ENCODE measurements around the gene SH3PXD2A.
"Not testable (repeated sequence)": the region's sequence is repeated elsewhere in the genome, so short reads cannot be mapped to it uniquely, and the experiment has no call there.

Gene SH3PXD2A

DNA sequence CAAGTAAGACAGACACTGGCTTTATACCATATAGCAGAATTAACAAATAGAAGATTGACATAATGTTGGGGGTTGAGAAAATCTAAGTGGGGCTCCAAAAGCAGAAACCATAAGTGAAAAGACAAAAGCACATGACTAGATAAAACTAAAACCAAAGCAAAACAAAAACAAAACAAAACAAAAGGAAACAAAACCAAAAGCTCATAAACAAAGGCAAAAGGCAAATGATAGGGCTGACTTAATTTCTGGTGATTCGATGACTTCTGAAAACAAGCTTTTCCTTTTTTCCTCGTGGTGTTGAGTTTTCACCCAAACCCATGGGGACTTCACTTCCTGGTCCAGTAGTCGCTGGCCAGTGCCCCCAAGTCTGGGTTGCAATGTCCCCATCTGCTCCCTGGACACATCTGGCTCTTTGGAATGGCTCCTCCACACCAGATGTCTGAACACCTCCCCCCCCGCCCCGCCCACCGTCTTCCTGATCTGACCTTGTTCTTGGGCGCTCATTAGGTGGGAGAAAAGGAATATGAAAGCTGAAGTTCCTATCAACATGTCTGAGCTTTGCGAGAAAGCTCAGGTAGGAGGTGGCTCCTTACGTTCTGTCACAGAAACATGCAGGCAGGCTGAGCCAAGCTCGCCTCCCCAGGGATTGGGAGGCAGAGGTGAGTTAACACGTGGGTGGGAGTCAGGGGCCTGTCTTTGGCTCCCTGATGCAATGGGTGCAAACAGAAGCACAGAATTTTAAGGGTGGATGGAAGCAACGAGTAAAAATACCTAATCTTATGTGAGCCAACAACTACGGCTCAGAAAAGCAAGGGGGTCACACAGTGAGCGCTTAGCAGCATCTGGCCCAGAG is 240.8 kb downstream of the SH3PXD2A start:
- no peak for DNase-seq

- no peak for DNase-seq
Measured at GRCh38 chr10:103613616-103614015, 241.8 kb downstream of the SH3PXD2A start.

DNA sequence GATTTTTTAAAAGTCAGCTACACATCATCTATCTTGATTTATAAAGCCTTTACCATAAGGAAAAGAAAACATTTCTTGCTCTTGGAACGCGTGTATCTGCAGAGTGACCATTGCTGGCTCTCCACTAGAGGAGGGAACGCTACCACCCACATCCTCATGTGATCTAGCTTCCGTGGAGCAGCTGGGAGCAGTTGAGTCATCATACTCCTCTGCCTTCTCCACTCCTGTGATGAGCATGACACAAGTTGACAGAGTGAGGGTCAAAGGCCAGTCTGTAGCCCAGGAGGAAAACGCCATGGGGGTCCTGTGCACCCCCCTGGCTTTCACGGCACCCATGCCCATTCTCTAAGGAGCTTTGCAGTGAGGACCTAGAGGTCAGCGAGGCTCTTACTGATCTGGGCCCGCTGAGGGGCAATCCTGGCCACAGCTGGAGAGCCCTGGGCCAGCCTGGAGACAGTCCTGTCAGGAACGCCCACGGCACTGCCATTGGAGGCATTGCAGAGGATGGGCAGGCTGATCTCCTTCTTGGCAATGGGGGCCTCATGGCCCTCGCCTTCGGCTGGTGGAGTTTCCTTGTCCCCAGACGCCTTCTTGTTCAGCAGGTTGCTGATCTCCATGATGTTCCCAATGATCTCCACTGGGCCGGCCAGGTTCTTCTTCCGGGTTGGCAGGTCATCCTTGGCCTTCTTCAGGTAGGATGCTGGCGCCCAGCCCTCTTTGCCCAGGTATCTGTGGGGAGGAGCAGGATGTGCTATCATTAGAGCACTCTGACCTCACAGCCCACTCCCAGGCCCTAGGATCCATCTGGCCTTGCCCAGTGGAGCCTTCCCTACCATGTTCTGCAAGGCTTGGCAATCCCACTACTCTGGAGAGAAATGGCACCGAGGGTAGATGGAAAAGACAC is 242.7 kb downstream of the SH3PXD2A start:
- no peak for DNase-seq

DNA sequence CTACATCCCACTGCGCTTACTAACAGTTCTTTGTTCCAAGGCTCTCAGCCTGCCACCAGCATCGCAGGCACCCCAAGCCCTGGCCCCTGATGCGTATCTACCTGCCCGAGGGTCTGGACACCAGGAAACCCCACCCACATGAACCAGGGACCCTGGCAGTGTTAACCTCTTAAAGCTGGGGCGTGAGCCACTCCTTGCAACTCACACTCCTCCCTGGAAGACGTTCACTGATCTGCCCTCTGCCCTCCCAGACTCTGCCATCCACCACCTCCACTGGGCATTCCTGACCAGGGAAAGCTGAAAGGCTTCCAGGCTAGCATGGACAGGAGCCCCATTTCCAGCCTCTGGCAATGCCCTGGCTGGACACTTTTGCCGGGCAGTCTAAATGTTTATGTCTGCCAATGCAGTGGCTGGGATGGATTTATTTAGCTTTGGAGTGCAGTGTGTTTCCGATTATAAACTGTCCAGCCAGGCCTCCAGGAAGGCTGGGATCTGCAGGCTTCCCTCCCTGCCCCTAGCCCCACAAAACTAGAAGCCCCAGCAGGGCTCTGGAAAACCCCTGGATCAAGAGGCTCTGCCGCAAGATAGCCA is 244.4 kb downstream of the SH3PXD2A start:
- no peak for DNase-seq

DNA sequence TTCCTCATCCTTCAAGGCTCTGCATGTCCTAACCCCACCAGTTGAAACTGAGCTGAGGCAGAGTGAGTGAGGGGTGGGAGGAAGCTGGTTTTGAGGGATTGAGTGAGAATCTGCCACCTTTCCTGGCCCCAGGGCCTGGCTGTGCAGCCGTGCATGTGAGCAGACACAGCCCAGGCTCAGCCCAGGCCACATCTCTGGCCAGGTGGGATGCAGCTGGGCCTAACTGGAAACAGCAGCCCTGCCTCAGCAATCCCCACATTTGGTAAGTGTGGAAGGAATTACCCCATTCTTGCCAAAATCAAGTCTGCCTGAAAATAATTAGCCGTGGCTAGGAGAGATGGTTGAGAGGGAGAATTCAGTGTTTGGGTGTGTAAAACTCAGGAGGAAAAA is 245.3 kb downstream of the SH3PXD2A start:
- no peak for DNase-seq

DNA sequence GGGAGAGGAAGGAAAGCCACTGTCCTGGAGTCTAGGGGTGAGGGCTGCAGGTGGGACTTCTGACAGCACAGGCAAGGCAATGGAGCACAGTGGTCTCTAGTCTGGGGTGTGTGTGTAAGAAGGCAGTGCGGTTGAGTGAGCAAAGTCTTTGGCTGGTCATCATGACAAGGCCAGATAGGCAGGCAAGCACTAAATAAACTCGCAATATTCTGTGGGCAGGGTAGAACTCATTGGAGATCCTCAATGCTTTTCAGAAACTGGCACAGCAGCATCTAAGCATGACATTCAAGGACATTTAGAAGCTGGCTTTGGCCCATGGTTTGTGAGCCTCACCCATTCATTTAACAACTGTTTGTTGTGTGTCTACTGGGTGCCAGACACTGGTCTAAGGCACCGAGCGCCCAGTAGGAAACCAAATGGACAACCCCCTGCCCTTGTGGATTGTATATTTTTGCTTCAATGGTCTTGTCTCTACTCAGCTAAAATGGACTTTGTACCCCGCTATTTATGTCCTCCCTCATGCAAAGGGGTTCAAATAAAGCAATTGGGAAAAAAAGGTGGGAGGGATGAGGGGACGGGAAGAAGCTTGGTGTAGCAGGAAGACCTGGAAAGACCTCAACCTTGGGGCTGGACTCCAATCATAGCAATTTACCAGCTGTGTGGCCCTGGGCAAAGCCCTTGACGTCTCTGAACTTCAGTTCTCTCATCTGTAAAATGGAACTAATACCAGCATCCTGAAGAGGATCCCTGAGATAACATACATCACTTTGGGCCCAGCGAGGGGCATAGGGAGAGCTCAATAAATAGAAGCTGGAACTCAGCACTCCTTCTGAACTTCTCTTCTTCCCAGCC is 245.9 kb downstream of the SH3PXD2A start:
- DNase-seq: no peak

- not testable (repeated sequence) for DNase-seq
Measured at GRCh38 chr10:103608056-103608455, 247.3 kb downstream of the SH3PXD2A start.

DNA sequence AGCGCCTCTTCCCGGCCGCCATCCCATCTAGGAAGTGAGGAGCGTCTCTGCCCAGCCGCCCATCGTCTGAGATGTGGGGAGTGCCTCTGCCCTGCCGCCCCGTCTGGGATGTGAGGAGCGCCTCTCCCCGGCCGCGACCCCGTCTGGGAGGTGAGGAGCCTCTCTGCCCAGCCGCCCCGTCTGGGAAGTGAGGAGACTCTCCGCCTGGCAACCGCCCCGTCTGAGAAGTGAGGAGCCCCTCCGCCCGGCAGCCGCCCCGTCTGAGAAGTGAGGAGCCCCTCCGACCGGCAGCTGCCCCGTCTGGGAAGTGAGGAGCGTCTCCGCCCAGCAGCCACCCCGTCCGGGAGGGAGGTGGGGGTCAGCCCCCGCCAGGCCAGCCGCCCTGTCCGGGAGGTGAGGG is 248.3 kb downstream of the SH3PXD2A start:
- not testable (repeated sequence) for DNase-seq

DNA sequence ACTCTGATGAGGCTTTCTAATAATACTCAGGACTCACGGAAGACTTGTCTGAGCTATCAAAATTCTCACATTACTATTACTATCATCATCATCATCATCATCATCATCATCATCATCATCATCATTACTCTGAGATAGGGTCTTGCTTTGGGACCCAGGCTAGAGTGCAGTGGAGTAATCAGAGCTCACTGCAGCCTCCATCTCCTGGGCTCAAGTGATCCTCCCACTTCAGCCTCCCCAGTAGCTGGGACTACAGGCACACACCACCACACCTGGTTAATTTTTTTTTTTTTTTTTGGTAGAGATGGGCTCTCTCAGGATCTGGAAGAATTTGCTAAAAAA is 249.3 kb downstream of the SH3PXD2A start:
- DNase-seq: not testable (repeated sequence)

DNA sequence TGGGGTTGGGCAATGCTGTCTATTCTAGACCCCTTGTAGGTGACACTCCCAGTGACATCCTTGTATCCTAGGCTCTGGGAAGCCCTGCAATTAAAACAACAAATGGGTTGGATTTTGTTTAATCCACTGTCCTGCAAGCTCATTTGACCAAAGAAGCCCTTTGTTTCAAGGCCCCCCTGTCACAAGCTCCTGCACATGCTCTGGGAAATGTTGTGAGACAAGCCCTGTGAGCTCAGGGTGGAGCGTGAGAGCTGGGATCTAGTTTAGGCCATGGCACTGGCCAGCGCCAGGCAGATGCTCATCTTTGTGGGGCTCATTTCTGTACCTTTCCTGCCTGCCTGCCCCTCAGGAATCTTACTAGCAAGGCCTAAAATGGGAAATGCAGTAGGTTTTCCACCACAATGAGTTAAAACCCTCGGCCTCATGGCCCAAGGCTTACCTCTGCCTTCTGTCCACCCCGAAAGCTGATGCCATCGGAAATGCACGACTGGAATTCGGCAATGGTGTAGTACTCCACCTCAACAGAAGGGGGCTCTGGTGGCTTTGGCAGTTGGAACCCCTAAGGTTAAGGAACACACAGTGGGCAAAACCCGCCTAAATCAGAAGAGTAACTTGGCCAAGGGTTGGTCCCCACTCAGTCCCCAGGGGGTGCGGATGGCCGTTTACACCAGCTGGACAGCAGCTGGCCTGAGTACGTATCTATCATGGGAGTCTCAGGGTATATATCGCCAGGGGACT is 249.8 kb downstream of the SH3PXD2A start:
- DNase-seq: peak; percentile 31

DNA sequence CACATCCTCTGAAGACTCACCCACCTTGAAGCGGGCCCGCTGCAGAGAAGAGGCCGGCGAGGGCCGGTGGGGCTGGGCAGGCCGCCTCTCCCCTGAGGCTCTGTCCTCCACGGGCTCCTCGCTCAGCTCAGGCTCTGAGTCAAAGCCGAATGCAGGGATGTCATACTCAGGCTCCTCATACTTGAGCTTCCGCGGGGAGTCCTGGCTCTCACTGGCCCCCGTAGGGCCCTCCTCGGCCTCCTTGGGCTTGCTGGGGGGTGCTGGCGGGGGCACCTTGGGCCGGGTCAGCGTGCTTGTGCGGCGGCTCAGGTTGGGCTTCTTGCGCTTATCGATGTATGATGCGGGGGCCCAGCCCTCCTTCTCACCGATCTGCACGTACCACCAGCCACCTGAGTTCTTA is 252.0 kb downstream of the SH3PXD2A start:
- DNase-seq: no peak

DNA sequence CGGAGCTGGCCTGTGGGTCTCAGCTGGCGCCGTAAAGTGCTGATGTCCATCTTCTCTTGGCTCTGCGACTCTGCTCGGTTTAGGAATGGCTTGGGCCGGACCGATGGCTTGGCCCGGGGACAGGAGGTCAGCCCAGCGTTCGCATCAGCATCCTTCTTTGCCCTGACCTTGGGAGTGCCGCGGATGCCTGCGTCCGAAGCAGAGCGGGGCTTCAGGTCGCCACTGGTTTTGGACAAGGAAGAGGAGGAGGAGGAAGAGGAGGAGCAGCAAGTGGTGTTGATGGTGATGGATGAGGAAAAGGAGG is 252.6 kb downstream of the SH3PXD2A start:
- no peak for DNase-seq

DNA sequence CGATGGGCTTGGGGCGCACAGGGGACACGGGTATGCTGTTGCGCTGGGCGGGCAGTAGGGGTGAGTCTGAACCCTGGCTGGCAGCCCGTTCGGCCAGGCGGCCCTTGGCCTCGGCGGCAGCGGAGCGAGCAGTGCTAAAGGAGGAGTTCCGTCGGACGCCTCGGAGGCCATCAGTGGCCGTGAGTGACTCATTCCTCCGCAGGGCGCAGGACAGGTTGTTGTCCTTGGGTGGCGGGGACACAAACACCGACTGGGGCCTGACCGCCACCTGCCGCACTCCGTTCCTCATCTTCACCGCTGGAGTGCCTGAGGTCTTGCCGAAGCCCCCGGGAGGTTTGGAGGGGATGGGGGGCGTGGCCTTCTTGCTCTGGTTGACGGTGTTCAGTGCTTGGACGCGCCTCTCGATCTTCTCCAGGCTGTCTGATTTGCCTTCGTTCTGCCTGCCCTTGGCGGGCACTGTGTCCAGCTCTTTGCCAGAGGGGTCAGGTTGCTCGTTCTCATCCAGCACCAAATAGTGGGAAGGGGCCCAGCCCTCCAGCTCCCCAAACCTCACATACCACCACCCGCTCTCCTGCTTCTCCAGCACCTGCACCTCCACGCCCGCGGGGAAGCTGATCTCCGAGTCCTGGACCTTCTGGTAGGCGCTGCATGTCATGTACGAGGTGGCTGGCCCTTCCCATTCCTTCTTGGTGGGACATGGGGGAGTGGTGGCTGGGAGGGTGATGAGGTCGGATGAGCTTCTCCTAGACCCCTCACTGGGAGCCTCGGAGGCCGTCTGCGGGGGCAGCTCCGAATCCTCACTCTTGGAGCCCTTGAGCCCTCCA is 253.1 kb downstream of the SH3PXD2A start:
- no peak for DNase-seq

DNA sequence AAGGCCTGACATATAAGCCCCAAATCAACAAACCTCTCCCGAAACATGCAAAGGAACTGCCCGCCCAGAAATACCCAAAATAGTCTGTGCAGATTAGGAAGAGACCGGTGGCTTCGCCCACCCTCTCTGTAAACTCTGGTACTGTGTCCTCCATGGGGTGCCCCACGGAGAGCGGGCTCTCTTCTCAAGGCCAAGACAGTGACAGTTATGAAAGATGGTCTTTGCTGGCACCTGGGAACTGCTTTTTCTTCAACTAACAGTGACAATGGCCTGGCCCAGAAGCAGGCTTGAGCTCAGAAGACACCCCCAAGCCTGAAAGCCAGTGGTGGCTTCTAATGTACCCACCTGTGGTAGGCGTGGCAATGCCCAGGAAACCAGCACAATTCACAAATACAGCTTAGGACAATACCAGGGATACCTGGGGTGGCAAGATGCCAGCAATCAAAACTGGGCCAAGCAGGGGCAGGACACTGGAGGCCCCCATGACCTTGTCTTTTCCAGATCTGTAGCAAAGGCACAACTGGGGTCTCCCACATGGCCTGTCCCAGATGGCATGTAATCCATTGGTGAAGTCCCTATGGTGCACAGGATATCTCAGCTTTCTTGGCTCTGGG is 254.3 kb downstream of the SH3PXD2A start:
- DNase-seq: no peak

DNA sequence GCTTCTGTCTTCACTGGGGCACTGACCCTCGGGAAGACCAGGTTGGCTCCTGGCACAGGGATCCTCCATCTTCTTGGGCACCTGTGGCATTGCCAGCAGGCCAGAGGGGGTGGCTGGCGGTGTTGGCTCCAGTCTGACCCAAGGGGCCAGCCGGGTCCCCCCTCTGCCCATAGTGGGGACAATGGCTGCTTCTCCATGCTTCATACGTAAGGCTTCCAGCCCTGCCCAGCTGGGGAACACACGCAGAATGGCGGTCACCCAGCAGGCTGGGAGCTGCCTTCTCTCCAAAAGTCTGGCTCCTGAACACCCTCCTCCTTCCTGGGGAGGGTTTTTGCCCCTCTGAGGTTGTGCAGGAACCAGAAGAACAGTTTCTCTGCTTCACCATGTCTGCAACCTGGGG is 255.1 kb downstream of the SH3PXD2A start:
- no peak for DNase-seq

DNA sequence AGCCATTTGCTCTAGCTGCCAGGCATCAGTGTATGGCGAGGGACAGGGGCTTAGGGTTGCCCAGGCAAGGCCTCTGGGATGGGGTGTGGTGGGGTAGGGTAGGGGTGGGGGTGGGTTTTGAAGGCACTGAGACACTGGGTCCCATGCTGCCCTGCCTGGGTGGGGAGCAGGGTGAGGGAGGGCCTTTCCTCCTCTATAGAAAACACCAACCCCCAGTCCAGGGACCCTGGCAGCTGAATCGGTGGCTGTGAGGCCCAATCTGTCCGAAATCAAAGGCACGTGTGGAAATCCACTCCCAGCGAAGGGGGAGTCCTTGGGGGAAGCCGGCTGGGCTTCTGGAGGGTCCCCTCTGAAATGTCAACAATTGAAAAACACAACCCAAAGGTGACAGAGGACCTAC is 255.5 kb downstream of the SH3PXD2A start:
- no peak for DNase-seq

GRCh38 chr10:103599211-103599610 is 256.2 kb downstream of the SH3PXD2A start:
- no peak for DNase-seq

DNA sequence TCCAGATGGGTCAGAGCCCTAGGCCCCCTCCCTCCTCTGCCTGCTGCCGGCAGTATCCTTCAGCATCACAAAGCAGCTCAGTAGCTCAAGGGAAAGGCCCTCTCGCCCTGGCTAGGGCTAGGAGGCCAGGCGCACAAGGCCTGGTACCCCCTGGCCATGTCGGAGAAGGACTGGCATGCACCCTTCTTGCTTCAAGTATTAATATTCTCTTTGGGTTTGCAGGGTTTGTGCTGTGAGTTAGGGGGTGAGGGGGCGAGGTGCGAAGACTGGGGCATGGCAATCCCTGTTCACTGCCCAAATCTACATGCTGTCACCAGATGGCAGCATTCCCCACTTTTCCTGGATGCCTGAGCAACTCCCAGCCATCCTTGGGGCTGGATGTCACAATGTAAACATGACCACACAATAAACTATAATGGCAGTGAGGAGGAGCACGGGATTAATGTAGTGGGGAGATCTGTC is 256.7 kb downstream of the SH3PXD2A start:
- no peak for DNase-seq

GRCh38 chr10:103597003-103597402 is 258.4 kb downstream of the SH3PXD2A start:
- DNase-seq: no peak

DNA sequence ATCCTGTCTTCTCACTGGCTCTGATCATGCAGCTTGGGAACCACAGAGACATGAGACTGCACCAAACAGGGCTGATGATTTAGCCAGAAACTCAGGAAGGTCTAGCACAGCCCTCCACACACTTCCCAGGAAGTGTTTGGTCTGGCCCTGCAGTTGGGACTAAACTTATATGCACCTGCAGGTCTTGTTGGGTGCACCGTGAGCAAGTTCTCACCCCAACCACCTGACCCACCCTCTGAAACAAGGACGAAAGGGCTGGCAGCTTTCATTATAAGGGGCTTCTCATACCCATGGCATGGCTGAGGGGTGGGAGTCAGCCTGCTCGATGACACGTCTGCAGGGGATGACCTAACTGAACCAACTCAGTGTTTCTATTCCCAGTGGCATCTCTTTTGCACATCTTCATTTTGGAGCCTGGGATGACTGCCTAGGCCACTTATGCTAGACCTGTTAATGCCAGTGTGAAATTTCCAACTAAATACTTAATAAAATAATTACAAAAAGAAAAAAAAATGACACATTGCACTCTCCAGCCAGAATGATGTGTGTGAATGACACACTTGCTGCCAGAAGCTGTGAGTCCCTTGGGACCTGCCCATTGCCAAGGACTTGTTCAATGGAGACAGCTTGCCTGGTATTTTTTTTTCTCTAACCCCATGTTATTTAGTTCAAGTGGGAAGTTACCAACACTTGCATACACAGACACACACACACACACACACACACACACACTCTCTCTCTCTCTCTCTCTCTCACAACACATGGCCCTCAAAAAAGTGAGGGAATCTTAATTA is 259.2 kb downstream of the SH3PXD2A start:
- DNase-seq: no peak
